H1 (cell line): ENCODE measurements around the gene PTMS. TPM values are rescaled to one million over a fixed set of nuclear protein-coding genes. Genes with fewer than 3 reads are reported as not detected.

Experiments
- ASH2L ChIP-seq: fragments of 200-600, 300-600 bp; sonication (generic); IDR thresholded peaks from one replicate; pipeline ENCODE4 v1.7.1; 2017; ENCODE audit warnings: low read length
- CHD1 ChIP-seq: IDR thresholded peaks from 2 replicates; pipeline ENCODE4 v1.6.1; 2012; ENCODE audit warnings: low read depth, low read length, improper control_type of control experiment
- EP300 ChIP-seq, 2 experiments: IDR thresholded peaks; 1 replicate in 1 of 2; 2 replicates in 1 of 2; pipeline ENCODE4 v1.6.1; 2011 to 2012; ENCODE audit warnings: low read depth in 2 of 2, low read length in 2 of 2, mild to moderate bottlenecking in 2 of 2, borderline replicate concordance in 1 of 2, inconsistent platforms in 1 of 2, moderate library complexity in 1 of 2
- FOSL1 ChIP-seq: IDR thresholded peaks from 2 replicates; pipeline ENCODE4 v1.6.1; 2011; ENCODE audit warnings: mild to moderate bottlenecking, low read depth, low read length, moderate library complexity; ENCODE audit not compliant: insufficient read depth
- KDM5A ChIP-seq: fragments of 200-600 bp; IDR thresholded peaks from 2 replicates; pipeline ENCODE4 v1.7.1; 2012; ENCODE audit warnings: mild to moderate bottlenecking, low read length, inconsistent platforms, mixed read lengths
- RXRA ChIP-seq: IDR thresholded peaks from 2 replicates; pipeline ENCODE4 v1.6.1; 2011; ENCODE audit warnings: low read depth, mild to moderate bottlenecking, low read length, moderate library complexity; ENCODE audit not compliant: insufficient read depth
- SP2 ChIP-seq: IDR thresholded peaks from 2 replicates; pipeline ENCODE4 v1.6.1; 2012; ENCODE audit warnings: mild to moderate bottlenecking, low read length, inconsistent platforms
- SP4 ChIP-seq: IDR thresholded peaks from 2 replicates; pipeline ENCODE4 v1.6.1; 2012; ENCODE audit warnings: low read length, inconsistent platforms
- SRF ChIP-seq: IDR thresholded peaks from 2 replicates; pipeline ENCODE4 v1.6.1; 2011; ENCODE audit warnings: mild to moderate bottlenecking, low read depth, low read length, moderate library complexity
- polyA plus RNA-seq, 7 experiments: library from polyadenylated mRNA; depleted of rRNA in 3 of 7; stranded (reverse) in 5 of 7; unstranded in 2 of 7; fragments of >200 nt in 5 of 7; fragments of 200-250 nt in 2 of 7; gene quantifications; 1 replicate in 5 of 7; 2 replicates in 1 of 7; 4 replicates in 1 of 7; pipeline versions ENCODE4 v1.2.1 to v1.2.3, GENCODE V29; 2011 to 2013; ENCODE audit warnings: missing spikeins in 2 of 7, mixed read lengths in 2 of 7
- total RNA-seq: library from RNA; stranded (reverse); fragmentation: NEBNext Ultra II Directional; extraction: Animal tissue kit (Norgen Biotek cat#: 25700); gene quantifications from 2 replicates; pipeline ENCODE4 v1.2.1, GENCODE V29; 2021

Gene PTMS
- total and polyA plus RNA-seq, 2 of the 8 experiments (the other 6 are each of a cell fraction or from before 2014, with no cell fraction given): 444 to 553 TPM

DNA sequence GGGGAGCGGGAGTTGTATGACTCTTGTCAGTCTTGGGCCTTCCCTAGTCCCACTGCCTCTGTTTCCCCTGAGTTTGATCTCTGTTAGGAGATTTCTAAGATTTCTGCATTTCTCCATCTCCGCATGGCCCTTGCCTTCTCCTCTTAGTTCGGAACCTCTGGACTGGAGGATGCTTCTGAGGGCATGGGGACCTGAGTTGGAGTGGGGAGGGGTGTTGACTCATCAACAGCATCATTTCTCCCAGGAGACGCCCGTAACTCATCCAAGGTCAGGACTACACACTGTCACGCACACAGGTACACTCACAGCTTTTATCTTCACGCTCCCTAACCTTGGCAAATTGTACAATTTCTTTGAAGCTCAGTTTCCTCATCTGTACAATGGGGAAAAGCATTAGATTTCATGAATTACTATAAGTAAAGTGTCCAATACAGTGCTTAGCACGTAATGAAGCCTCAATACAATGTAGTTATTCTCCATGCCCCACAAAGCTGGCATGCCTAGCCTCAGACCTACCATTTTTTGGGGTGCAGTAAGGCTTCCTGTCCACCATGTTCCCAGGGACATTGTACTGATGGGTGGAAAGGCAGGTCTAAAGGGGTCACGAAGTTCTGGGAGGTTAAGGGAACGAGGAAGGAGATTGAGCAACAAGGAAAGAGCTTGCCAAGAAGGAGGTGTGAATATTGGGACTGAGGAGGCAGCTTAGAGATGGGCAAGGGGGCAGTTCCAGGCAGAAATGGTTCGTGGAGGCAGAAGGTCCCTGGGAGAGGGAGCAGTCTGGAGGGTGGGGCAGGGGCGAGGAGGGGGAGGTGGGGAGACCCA is 5.6 kb downstream of the PTMS start (continued):
- TF ChIP-seq RXRA: no peak
- TF ChIP-seq EP300 (IDR thresholded peaks at IDR 0.05; ENCODE audit: borderline replicate concordance in 1 of 2, low read depth in 2 of 2, low read length in 2 of 2): no peak
- TF ChIP-seq SP4: no peak
- no peak for TF ChIP-seq SP2
- TF ChIP-seq FOSL1: no peak
- no peak for TF ChIP-seq ASH2L
- no peak for TF ChIP-seq CHD1
- TF ChIP-seq SRF: no peak
- TF ChIP-seq KDM5A: no peak
